ENCODE data around the gene TRHDE.
A peak's percentile ranks its signal among the peaks of the same experiment; 100 is the strongest.

TRHDE gene

DNA sequence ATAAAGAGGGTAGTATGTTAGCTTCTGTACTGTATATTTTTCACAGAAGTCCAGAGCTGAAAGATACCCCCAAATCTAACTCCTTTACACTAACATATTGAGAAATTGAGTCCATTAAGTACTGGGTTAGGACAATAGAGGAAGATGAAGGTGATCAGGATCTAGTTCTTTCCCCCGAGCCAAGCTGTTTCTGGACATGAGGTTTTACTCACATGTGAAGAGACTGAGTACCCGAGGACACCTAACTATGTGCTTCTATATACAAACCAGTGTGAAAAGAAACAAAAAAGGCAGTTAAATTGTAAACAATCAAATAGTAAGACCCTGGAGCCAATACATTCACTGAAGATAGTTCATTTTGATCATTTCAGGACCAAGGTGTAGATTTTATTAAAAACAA, 3.8 kb upstream of the TRHDE start:
- TF ChIP-seq CTCF (IDR thresholded peaks at IDR 0.05; ENCODE audit: low read depth, low read length) = no peak
- peak overlapping the region; percentile 73 for H3K4me3 ChIP-seq (ENCODE audit: low read depth, low read length)

DNA sequence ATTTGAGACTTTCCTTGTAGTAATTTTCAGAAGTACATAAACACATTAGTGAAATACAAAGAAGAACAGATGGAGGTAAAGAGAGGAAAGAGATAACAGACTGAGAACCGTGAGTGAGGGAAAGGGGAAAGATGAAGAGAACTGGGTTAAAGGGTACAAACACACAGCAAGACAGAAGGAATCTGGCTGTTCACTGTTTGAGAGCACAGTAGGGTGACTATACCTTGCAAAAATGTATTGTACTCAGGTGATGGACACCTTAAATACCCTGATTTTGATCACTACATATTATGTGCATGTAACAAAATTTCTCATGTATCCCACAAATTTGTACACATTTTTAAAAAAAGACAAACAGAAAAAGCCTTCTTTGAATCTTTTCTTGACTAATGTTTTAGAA, 2.7 kb upstream of the TRHDE start:
- peak overlapping the region; percentile 73 for H3K4me3 ChIP-seq (ENCODE audit: low read depth, low read length)
- TF ChIP-seq CTCF (IDR thresholded peaks at IDR 0.05; ENCODE audit: low read depth, low read length) = no peak

DNA sequence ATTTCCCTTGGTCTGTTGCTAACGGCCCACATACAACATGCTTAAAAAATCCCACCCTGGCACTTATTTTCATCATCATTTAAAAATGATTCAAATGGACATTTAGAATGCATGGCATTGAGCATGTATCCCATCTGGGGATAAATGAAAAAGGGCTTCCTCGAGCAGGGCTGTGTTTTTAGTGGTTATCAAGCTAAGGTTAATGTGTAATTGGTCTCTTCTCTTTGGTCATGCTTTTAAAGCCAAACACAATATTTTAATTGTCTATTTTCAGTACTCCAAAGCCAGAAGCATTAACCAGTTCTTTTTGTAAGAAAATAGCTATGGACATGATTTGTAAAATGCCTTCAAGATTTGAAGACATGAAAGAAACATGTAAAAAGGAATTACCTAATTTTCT, 1.9 kb upstream of the TRHDE start:
- no peak for TF ChIP-seq CTCF (IDR thresholded peaks at IDR 0.05; ENCODE audit: low read depth, low read length)
- peak overlapping the region; percentile 73 for H3K4me3 ChIP-seq (ENCODE audit: low read depth, low read length)

- TF ChIP-seq CTCF (IDR thresholded peaks at IDR 0.05; ENCODE audit: low read depth, low read length) = no peak
- peak overlapping the region; percentile 73 for H3K4me3 ChIP-seq (ENCODE audit: low read depth, low read length)
Measured at GRCh38 chr12:72270961-72271360, 1.2 kb upstream of the TRHDE start.

DNA sequence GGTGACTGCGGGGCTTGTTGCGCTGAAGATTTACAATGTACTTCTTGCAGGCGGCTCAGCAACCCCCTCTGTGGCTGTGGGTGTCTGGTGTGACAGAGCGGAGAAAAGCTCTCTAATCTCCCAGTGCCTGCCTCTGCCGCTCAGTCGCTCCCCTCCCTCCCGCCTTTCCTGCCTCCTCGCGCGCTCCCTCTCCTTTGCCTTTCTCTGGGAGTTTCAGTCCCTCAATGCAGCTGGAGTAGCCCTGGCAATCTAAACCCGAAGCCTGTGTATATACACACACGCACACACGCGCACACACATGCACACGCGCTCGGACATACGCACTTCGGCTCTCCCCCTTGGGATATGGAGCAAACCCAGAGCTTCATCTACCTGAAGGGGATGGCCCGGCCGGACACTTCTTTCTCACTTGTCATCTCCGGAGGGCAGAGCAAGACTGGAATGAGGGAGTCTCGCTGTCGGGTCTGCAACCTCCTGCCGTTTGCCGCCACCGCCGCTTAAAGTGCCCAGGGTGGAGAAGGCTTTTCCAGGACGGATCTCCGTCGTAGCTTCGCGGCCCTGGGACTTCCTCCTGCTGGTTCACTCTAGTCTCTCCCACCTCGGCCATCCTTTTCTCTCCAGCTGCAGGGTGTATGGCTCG, 599 bp upstream of the TRHDE start:
- TF ChIP-seq CTCF (IDR thresholded peaks at IDR 0.05; ENCODE audit: low read depth, low read length) = no peak
- H3K4me3 ChIP-seq (ENCODE audit: low read depth, low read length) = peak overlapping the region; percentile 73

- peak overlapping the region; percentile 73 for H3K4me3 ChIP-seq (ENCODE audit: low read depth, low read length)
- no peak for TF ChIP-seq CTCF (IDR thresholded peaks at IDR 0.05; ENCODE audit: low read depth, low read length)
Measured at GRCh38 chr12:72272731-72273498, 745 bp downstream of the TRHDE start.

DNA sequence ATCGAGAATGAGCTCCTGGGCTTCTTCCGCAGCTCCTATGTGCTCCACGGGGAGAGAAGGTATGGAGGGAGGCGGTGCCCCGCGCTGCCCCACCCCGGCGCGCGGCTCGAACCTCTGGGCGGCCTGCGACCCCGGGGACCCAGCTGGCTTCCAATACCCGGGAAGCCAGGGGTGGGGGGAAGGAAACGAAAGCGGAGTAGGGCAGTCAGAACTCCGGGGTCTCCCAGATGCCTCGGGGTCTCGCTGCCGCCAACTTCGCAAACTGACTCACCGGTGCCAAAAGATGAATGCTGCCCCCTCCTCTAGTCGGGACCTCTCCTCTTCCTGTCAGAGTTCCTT, 1.3 kb downstream of the TRHDE start:
- no peak for TF ChIP-seq CTCF (IDR thresholded peaks at IDR 0.05; ENCODE audit: low read depth, low read length)
- peak overlapping the region; percentile 73 for H3K4me3 ChIP-seq (ENCODE audit: low read depth, low read length)
